NCI-H2029 (cell line): Measurements from ENCODE around the gene CACNA2D1.
"Not testable (repeated sequence)": the region's sequence is repeated elsewhere in the genome, so short reads cannot be mapped to it uniquely, and the experiment has no call there.

Experiments used
- DNase-seq: peaks from one replicate; lab custom pipeline; 2025; lab: John Stamatoyannopoulos, UW

CACNA2D1 gene

GRCh38 chr7:82434275-82435022 lies 9.1 kb downstream of the CACNA2D1 start:
- no peak for DNase-seq

DNA sequence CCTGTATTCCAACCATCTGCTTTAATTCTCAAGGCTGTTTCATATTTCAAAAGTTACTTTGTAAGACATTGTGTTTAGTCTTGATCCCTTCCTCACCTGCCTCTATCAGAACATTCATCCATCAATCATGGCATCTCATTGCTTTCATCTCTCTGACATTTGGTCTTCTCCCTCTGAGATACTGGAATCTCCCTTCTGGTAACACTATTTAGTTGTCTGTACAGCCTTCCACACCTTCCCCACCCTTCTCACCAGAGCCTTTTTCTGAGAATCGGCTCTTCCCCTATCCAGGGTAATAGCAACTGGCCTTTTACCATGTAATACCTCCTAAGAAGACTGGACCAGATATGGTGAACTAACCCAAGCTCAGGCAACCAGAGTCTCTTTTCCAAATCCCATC lies 10.1 kb downstream of the CACNA2D1 start:
- no peak for DNase-seq

DNA sequence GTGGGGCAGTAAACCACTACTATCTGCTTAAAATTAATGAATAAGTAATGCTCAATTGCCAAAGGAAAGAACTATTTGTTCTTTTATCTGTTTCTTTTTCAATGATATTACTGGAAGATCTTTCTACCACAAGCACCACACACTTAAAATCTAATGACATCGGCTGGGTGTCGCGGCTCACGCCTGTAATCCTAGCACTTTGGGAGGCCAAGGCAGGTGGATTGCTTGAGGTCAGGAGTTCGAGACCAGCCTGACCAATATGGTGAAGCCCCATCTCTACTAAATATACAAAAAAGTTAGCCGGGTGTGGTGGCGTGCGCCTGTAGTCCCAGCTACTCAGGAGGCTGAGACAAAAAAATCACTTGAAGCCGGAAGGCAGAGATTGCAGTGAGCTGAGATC lies 10.8 kb downstream of the CACNA2D1 start:
- DNase-seq, result not testable (repeated sequence)

DNA sequence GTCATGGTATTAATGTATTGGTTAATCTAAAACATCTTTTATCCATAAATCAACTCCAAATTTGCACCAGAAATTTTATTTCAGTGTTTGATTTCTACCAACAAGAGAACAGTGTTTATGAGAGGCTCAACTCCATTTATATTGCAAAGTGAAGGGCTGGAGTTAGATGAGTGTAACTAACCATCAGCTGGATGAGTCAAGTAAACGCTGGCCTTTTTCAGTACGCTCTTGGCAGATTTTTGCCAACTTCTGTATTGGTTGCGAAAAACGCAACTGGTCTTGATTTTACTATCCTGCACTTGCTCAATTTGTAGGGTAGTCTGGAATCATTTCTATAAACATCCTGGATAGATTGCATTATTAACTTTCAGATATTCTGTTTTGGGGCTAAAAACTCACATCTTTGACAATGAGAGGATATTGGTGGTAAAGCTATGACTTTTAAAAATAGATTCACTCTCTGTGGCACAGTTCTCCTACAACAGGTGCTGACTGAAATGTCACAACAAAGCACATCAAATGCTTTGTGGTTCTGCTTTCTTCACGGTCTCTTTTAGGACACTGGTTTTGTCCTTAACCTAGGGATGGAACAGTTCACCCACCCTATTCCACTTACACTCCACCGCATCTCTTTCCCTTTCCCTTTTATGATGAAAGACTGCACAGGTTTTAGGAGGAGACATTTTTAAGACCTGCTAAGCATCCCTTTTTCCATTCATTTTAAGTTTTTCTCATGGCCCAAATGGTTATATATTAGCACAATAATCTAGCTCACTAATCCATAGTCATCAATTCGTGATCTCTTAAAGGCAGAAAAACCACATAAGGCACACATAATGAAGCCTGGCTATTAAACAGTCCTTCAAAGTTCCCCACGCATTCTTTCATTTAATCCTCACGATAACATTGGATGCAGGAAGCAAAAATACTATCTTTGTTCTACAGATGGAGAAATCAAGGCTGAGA lies 12.8 kb downstream of the CACNA2D1 start:
- DNase-seq, result no peak

DNA sequence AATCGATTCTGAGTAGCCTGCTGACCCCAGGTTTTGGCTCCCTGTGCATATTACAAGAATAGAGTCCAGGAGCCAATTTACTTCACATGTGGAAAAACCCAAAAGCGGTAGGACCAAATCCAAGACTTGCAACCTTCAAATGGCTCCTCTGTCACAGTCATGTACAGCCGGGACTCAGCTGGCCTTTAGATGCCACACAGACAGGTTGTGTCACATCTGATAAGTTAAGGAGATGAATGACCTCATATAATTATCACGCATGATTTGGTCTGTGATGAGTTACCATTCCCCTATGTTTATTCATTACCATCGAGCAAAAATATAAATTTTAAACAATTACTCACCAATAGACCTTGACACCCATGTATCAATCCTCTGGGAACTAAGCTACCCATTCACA lies 14.2 kb downstream of the CACNA2D1 start:
- DNase-seq, result no peak

GRCh38 chr7:82428186-82428961 lies 15.2 kb downstream of the CACNA2D1 start:
- no peak for DNase-seq

DNA sequence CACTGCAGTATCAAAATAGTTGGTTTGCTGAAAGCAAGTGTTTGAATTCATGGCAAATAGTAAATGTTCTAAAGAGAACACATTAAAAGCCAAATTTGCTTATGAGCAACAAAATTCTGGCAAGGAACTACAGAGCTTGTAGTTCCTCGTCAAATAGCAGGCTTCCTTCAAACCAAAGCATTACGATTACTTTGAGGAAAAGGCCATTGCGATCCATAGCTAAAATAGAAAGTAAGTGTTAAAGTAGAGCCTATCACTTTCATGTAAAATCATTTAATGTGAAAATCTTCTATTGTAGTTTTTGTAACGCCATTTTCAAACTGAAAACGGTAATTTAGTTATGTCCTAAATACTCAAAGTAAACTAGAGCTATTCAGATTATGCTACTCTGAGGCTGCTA lies 20.1 kb downstream of the CACNA2D1 start:
- DNase-seq, result no peak

DNA sequence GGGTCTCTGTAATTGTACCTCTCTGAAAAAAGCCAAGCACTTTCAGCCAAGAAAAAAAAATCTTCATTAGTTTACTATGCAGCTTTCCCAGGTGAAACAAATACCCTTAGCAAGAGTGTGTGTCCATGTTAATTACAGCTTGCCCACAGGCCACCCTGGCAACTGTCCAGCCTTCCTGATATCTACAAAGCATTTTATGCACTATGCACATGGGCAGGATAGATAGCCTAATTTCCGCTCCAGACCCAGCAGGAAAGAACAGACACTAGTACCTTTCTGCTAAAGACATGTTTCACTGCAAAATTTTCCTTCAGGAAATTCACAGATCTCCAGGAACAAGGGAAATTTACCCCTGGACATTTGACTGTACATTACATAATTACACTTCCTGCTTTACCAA lies 24.4 kb downstream of the CACNA2D1 start:
- DNase-seq, result peak; percentile 26

- DNase-seq, result no peak
Measured at GRCh38 chr7:82417898-82418297, 25.7 kb downstream of the CACNA2D1 start.

GRCh38 chr7:82416402-82416801 lies 27.2 kb downstream of the CACNA2D1 start:
- DNase-seq, result no peak

GRCh38 chr7:82414389-82414788 lies 29.2 kb downstream of the CACNA2D1 start:
- no peak for DNase-seq

GRCh38 chr7:82413237-82413636 lies 30.3 kb downstream of the CACNA2D1 start:
- no peak for DNase-seq

DNA sequence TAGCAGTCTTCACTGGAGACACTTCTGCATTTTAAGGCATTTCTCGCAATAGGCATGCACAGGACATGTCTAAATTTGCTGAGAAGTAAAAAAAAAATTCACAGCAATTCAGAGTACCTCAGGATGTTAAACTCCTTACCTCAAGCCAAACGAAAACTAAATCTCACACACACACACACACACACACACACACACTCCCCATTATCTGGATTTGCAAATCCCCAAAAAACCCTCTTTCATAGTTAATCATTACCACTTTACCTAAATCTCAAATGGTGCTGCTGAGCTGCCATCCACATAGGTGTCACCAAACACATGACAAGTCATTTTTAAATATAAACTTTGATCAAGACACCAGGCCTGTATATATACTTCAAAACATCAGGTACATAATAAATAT lies 31.8 kb downstream of the CACNA2D1 start:
- no peak for DNase-seq

DNA sequence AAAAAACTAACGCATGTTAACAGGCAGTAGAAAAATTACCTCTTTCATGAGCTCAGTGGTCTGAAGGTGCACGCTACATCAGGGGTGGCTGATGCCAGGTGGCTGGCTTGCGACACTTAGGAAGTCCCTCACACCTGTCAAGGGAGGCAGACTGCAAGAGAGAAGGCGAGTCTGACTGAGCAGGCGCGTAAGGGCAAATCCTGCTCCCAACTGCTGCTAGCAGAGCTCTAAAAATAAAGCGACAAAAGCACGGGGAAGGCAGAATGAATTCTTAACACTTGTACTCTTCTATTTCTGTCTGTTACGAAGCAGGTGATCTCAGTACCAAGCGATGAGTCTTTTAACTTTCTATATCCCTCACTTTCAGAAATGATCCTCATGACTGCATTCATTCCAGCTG lies 33.1 kb downstream of the CACNA2D1 start:
- peak; percentile 57 for DNase-seq

DNA sequence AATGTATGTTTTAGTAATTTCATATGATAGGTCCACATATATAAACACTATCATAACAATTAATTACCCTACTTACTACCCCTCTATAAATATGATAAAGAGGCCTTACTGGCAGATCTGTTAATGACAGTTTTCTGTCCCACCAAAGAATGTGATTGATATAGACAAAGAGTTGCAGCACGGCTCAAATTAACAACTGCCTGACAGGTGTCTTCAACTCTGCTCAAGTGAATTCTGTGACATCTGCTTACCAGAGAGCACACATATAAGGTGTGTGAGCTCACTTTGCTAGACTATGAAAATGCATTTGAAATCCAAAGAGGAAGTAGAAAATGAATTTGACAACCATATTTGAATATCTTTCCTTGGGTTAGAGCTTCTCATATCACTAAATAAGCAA lies 36.6 kb downstream of the CACNA2D1 start:
- no peak for DNase-seq

GRCh38 chr7:82405301-82405700 lies 38.3 kb downstream of the CACNA2D1 start:
- DNase-seq, result no peak

- no peak for DNase-seq
Measured at GRCh38 chr7:82404652-82405051, 38.9 kb downstream of the CACNA2D1 start.

GRCh38 chr7:82404094-82404493 lies 39.5 kb downstream of the CACNA2D1 start:
- DNase-seq, result no peak

GRCh38 chr7:82397879-82398524 lies 45.6 kb downstream of the CACNA2D1 start:
- DNase-seq, result no peak

DNA sequence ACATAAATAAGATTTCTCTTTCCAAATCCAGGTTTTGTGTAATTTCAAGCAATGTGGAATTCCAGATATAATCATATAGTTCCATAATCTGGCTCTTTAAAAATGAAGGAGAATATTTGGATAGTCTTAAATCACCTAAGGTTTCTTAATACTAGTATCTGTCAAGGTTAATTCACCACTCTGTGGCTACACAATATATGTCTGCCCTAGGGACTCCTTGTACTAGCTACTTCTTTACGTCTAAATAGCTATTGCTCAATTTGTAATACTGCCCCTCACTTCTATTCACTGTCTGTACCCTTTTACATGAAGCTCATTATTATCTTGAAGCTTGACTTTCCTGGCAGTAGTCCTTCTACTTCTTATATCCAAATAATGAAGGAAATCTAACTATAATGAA lies 47.2 kb downstream of the CACNA2D1 start:
- DNase-seq, result no peak

DNA sequence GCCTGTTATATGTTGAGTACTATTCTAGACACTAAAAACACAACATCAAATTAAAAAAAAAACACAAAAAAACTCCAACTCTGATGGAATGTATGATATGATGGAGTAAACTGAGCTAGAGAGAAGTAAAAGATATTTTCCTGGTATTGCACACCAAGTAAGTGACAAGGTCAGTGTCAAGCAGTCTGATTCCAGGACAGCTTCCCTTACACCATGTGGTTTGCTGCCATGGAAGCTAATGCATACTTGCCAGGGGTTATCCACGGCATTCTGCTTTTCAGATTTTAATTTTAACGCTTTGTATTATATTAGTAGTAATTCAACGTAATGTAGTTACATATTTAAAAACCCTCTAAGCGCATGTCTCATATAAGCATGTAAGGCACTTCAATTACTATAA lies 48.4 kb downstream of the CACNA2D1 start:
- no peak for DNase-seq

GRCh38 chr7:82393840-82394220 lies 49.7 kb downstream of the CACNA2D1 start:
- no peak for DNase-seq
